IMR-90 (cell line): ENCODE results near the gene ECM2. TPM values are rescaled to one million over a fixed set of nuclear protein-coding genes. Genes with fewer than 3 reads are reported as not detected.

Experiments
- ATAC-seq: fragments of 200-7000 bp; cut with Tn5 transposase; 2 replicates; pipeline ENCODE4 v1.9.1; 2020; ENCODE audit warnings: low read depth, mild to moderate bottlenecking, moderate library complexity
- BruUV-seq: library from RNA; stranded (reverse); fragments of 400-500 nt; replicated peaks from 2 replicates; lab custom pipeline; 2021; lab: Mats Ljungman, UMichigan
- CTCF ChIA-PET: fragments of 300-600 bp; formaldehyde crosslinking; extraction: SDS; loops from one replicate; lab custom pipeline; 2021; ENCODE audit warnings: antibody characterized with exemption; lab: Yijun Ruan, JAX
- POLR2A ChIA-PET: fragments of 300-600 bp; sonication (Branson Sonifier 250); formaldehyde crosslinking; loops from one replicate; lab custom pipeline; 2022; ENCODE audit warnings: antibody characterized with exemption; ENCODE audit not compliant: unreplicated experiment; lab: Charles Lee
- DNase-seq: peaks from one replicate; pipeline ENCODE4 v3.0.0; 2013
- H2AFZ ChIP-seq: replicated peaks from 2 replicates; pipeline ENCODE3; 2013; ENCODE audit warnings: low read length, mild to moderate bottlenecking; ENCODE audit not compliant: poor library complexity
- H2AK5ac ChIP-seq: 2 replicates; pipeline ENCODE4 v1.6.1; 2013; ENCODE audit warnings: low read depth, low read length, inconsistent platforms
- H2AK9ac ChIP-seq: replicated peaks from 2 replicates; pipeline ENCODE3; 2013; ENCODE audit warnings: mild to moderate bottlenecking, low read depth, low read length, moderate library complexity; ENCODE audit not compliant: poor library complexity
- H2BK120ac ChIP-seq: 2 replicates; pipeline ENCODE4 v1.6.1; 2013; ENCODE audit warnings: low read depth, low read length, inconsistent platforms
- H2BK15ac ChIP-seq: 3 replicates; pipeline ENCODE4 v1.6.1; 2013; ENCODE audit warnings: low read depth, low read length, inconsistent platforms
- H2BK20ac ChIP-seq: 2 replicates; pipeline ENCODE4 v1.6.1; 2013; ENCODE audit warnings: low read depth, mild to moderate bottlenecking, inconsistent platforms, low read length, moderate library complexity
- H2BK5ac ChIP-seq: 2 replicates; pipeline ENCODE4 v1.6.1; 2013; ENCODE audit warnings: mild to moderate bottlenecking, low read depth, low read length, inconsistent platforms; ENCODE audit not compliant: poor library complexity, severe bottlenecking
- H3K14ac ChIP-seq: replicated peaks from 2 replicates; pipeline ENCODE4 v1.6.1; 2013; ENCODE audit warnings: low read depth, low read length, inconsistent platforms
- H3K18ac ChIP-seq: 2 replicates; pipeline ENCODE4 v1.6.1; 2013; ENCODE audit warnings: low read depth, low read length, control low read depth
- H3K23ac ChIP-seq: 2 replicates; pipeline ENCODE4 v1.6.1; 2013; ENCODE audit warnings: low read depth, low read length, inconsistent platforms
- H3K27ac ChIP-seq: 2 replicates; pipeline ENCODE4 v1.5.1; 2013; ENCODE audit warnings: mild to moderate bottlenecking, control low read depth, low read length; ENCODE audit not compliant: insufficient read depth
- H3K27me3 ChIP-seq: 2 replicates; pipeline ENCODE4 v1.6.1; 2013; ENCODE audit warnings: low read length; ENCODE audit not compliant: control insufficient read depth, insufficient read depth
- H3K36me3 ChIP-seq: 2 replicates; pipeline ENCODE4 v1.6.1; 2013; ENCODE audit warnings: low read length, mixed read lengths; ENCODE audit not compliant: control insufficient read depth, insufficient read depth
- H3K4ac ChIP-seq: 2 replicates; pipeline ENCODE4 v1.6.1; 2013; ENCODE audit warnings: low read depth, low read length, inconsistent platforms
- H3K4me1 ChIP-seq: 2 replicates; pipeline ENCODE4 v1.6.1; 2013; ENCODE audit warnings: low read length, mixed read lengths; ENCODE audit not compliant: control insufficient read depth, insufficient read depth
- H3K4me2 ChIP-seq: 2 replicates; pipeline ENCODE4 v1.6.1; 2013; ENCODE audit warnings: low read depth, mild to moderate bottlenecking, control low read depth, low read length, moderate library complexity
- H3K4me3 ChIP-seq: 2 replicates; pipeline ENCODE4 v1.5.1; 2013; ENCODE audit warnings: low read depth, mild to moderate bottlenecking, control low read depth, low read length, moderate library complexity; ENCODE audit not compliant: insufficient read depth
- H3K56ac ChIP-seq: 2 replicates; pipeline ENCODE4 v1.6.1; 2013; ENCODE audit warnings: low read length, inconsistent platforms; ENCODE audit not compliant: insufficient read depth; ENCODE audit errors: extremely low read depth
- H3K79me1 ChIP-seq, 2 experiments: 2 replicates each; pipeline ENCODE4 v1.6.1; 2013; ENCODE audit warnings: low read length in 2 of 2, inconsistent platforms in 1 of 2, low read depth in 1 of 2
- H3K9ac ChIP-seq: 2 replicates; pipeline ENCODE4 v1.6.1; 2013; ENCODE audit warnings: low read depth, low read length, control low read depth
- H3K9me1 ChIP-seq: 2 replicates; pipeline ENCODE4 v1.6.1; 2013; ENCODE audit warnings: low read length, inconsistent platforms; ENCODE audit not compliant: insufficient read depth
- H3K9me3 ChIP-seq: 2 replicates; pipeline ENCODE4 v1.6.1; 2013; ENCODE audit warnings: low read length; ENCODE audit not compliant: control insufficient read depth, insufficient read depth
- H4K20me1 ChIP-seq: 2 replicates; pipeline ENCODE4 v1.6.1; 2013; ENCODE audit warnings: low read length, inconsistent platforms; ENCODE audit not compliant: insufficient read depth
- H4K5ac ChIP-seq: 2 replicates; pipeline ENCODE4 v1.6.1; 2013; ENCODE audit warnings: mild to moderate bottlenecking, low read depth, low read length, control low read depth
- H4K8ac ChIP-seq, 2 experiments: 2 replicates each; pipeline ENCODE4 v1.6.1; 2013; ENCODE audit warnings: low read depth in 2 of 2, low read length in 2 of 2, control low read depth in 1 of 2, inconsistent platforms in 1 of 2
- H4K91ac ChIP-seq: 2 replicates; pipeline ENCODE4 v1.6.1; 2013; ENCODE audit warnings: low read depth, low read length, inconsistent platforms; ENCODE audit not compliant: insufficient read depth
- BHLHE40 ChIP-seq: fragments of 150-350 bp; IDR thresholded peaks from 2 replicates; pipeline ENCODE4 v1.6.1; 2016; ENCODE audit warnings: mild to moderate bottlenecking, low read depth, low read length
- FOS ChIP-seq: fragments of 150-350 bp; IDR thresholded peaks from 2 replicates; pipeline ENCODE4 v1.6.1; 2016; ENCODE audit warnings: low read depth, low read length
- MAFK ChIP-seq: IDR thresholded peaks from 2 replicates; pipeline ENCODE4 v1.6.1; 2012; ENCODE audit warnings: low read depth, low read length, improper control_type of control experiment
- RAD21 ChIP-seq: IDR thresholded peaks from 2 replicates; pipeline ENCODE4 v1.6.1; 2012; ENCODE audit warnings: low read length, improper control_type of control experiment
- RFX5 ChIP-seq: IDR thresholded peaks from 2 replicates; pipeline ENCODE4 v1.8.0; 2012; ENCODE audit warnings: low read depth, mild to moderate bottlenecking, low read length, moderate library complexity
- SMC3 ChIP-seq: fragments of 150-350 bp; IDR thresholded peaks from 2 replicates; pipeline ENCODE4 v1.6.1; 2016; ENCODE audit warnings: low read depth, mild to moderate bottlenecking, antibody characterized with exemption, low read length, moderate library complexity
- WGBS, 2 experiments: methylation state at CpG; one replicate each; pipeline versions ENCODE4 v1.1.5 to v1.1.7; 2013; ENCODE audit warnings: missing lambda C conversion rate in 2 of 2; ENCODE audit not compliant: insufficient read length in 1 of 2; ENCODE audit errors: extremely low coverage in 2 of 2; 5-methylcytosine and 5-hydroxymethylcytosine counted together
- dilution Hi-C: fragments of 300-500 bp; cut with HindIII; formaldehyde crosslinking; loops from one replicate; pipeline ENCODE4 v1.14.3; 2018; ENCODE audit warnings: low sequenced_read_pairs; ENCODE audit not compliant: unreplicated experiment
- in situ Hi-C: fragments of 300-500 bp; cut with MboI; formaldehyde crosslinking; loops from 3 replicates; pipeline ENCODE4 v1.14.3; 2019; ENCODE audit warnings: low sequenced_read_pairs, inconsistent platforms, mixed read lengths
- intact Hi-C: fragments of 100-400 bp; cut with micrococcal nuclease; formaldehyde crosslinking; loops from 2 replicates; pipeline ENCODE4 v1.10.0; 2022
- polyA plus RNA-seq, 3 experiments: library from polyadenylated mRNA; depleted of rRNA; stranded (reverse); fragments of >200 nt; gene quantifications; 2 replicates each; pipeline ENCODE4 v1.2.3, GENCODE V29; 2012; ENCODE audit warnings: low replicate concordance in 1 of 3
- total RNA-seq: library from RNA; depleted of rRNA; stranded (reverse); fragments of >200 nt; gene quantifications from 2 replicates; pipeline ENCODE4 v1.2.3, GENCODE V29; 2012
- TF ChIP-seq, protein P1 (sequence below): conservative IDR thresholded peaks from 2 replicates; pipeline ENCODE4 v1.5.1; 2012; ENCODE audit warnings: mild to moderate bottlenecking, low read depth, low read length, improper control_type of control experiment
- TF ChIP-seq, protein P2 (sequence below): fragments of 150-350 bp; IDR thresholded peaks from 2 replicates; pipeline ENCODE4 v1.6.1; 2017; ENCODE audit warnings: mild to moderate bottlenecking, antibody characterized with exemption, low read length, low read depth

The ECM2 gene
- total and polyA plus RNA-seq, 2 of the 4 experiments (the other 2 are of a cell fraction), result 0.26 to 0.36 TPM

DNA sequence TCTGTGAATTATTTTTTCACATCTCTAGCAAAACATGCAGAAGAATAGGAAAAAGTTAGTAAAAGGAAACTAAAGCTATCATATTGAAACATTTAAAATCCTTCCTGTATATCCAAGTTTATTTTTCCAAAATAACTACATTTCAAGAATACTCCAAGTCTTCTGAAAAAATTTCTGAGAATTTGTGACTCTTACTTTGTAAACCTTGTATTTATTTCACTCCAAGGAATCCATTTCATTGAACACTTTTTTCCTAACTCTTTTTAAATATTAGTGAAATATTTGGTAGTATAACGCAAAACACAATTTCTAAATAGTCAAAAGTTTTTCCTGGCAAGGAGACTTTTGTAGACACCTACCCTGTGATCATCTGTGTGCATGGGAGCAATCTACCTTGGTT is 19.3 kb downstream of the ECM2 start:
- no peak overlapping the region for H3K9ac ChIP-seq

More for the DNA sequence above, 19.3 kb downstream of the ECM2 start:
- H3K27me3 ChIP-seq, result no peaks in the 10 kb centered on the region
- H3K79me1 ChIP-seq, result no peaks in the 10 kb centered on the region
- H3K4me3 ChIP-seq, result no peak overlapping the region
- no peak overlapping the region for H3K27ac ChIP-seq
- no peak overlapping the region for H3K4me2 ChIP-seq
- no peak overlapping the region for H3K23ac ChIP-seq
- no peak overlapping the region for H3K4ac ChIP-seq
- H3K9me1 ChIP-seq, result peaks cover 6% of the 10 kb centered on the region; the same call in 1 of the 2 replicates
- no peak overlapping the region for H2BK20ac ChIP-seq
- no peak overlapping the region for H2BK5ac ChIP-seq
- dilution Hi-C loops, result no loop called here
- intact Hi-C loops, result loop anchor here (10.0 kb wide), 1 partner anchor 1518 kb away; no protein-coding TSS in a partner anchor
- H2BK120ac ChIP-seq, result no peak overlapping the region
- H3K4me1 ChIP-seq, result peaks cover 9% of the 10 kb centered on the region
- no peak overlapping the region for H2AK5ac ChIP-seq
- no TSS peak for BruUV-seq
- DNase-seq (no peak), ATAC-seq (no peak)
- CTCF ChIA-PET, result no interaction called here
- no peak overlapping the region for H3K14ac ChIP-seq
- H4K20me1 ChIP-seq, result no peaks in the 10 kb centered on the region
- TF ChIP-seq RAD21, result no peak
- TF ChIP-seq, protein P1, sequence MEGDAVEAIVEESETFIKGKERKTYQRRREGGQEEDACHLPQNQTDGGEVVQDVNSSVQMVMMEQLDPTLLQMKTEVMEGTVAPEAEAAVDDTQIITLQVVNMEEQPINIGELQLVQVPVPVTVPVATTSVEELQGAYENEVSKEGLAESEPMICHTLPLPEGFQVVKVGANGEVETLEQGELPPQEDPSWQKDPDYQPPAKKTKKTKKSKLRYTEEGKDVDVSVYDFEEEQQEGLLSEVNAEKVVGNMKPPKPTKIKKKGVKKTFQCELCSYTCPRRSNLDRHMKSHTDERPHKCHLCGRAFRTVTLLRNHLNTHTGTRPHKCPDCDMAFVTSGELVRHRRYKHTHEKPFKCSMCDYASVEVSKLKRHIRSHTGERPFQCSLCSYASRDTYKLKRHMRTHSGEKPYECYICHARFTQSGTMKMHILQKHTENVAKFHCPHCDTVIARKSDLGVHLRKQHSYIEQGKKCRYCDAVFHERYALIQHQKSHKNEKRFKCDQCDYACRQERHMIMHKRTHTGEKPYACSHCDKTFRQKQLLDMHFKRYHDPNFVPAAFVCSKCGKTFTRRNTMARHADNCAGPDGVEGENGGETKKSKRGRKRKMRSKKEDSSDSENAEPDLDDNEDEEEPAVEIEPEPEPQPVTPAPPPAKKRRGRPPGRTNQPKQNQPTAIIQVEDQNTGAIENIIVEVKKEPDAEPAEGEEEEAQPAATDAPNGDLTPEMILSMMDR, result no peak
- no peak for TF ChIP-seq MAFK
- TF ChIP-seq, protein P2, sequence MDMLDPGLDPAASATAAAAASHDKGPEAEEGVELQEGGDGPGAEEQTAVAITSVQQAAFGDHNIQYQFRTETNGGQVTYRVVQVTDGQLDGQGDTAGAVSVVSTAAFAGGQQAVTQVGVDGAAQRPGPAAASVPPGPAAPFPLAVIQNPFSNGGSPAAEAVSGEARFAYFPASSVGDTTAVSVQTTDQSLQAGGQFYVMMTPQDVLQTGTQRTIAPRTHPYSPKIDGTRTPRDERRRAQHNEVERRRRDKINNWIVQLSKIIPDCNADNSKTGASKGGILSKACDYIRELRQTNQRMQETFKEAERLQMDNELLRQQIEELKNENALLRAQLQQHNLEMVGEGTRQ, result no peak
- no peak for TF ChIP-seq RFX5
- TF ChIP-seq FOS, result no peak
- TF ChIP-seq BHLHE40, result no peak
- TF ChIP-seq SMC3, result no peak
- H3K56ac ChIP-seq, result no peak overlapping the region
- no peak overlapping the region for H4K8ac ChIP-seq
- H2AK9ac ChIP-seq, result no peak overlapping the region
- no CpG with 5 or more reads among the region's 1 CpG for WGBS, 2 experiments
- H4K5ac ChIP-seq, result no peak overlapping the region
- H2BK15ac ChIP-seq, result no peak overlapping the region
- POLR2A ChIA-PET, result no interaction called here
- no peak overlapping the region for H4K91ac ChIP-seq
- H3K9me3 ChIP-seq, result no peaks in the 10 kb centered on the region
- in situ Hi-C loops, result no loop called here
- no peak overlapping the region for H3K18ac ChIP-seq
- H3K36me3 ChIP-seq, result no peaks in the 10 kb centered on the region
- no peak overlapping the region for H2AFZ ChIP-seq
